NCI-H187 (cell line): ENCODE measurements around the gene EHMT1.
"Not testable (repeated sequence)": the region's sequence is repeated elsewhere in the genome, so short reads cannot be mapped to it uniquely, and the experiment has no call there.

Experiments
- DNase-seq, 2 experiments: peaks; one replicate each; lab custom pipeline; 2025; lab: John Stamatoyannopoulos, UW

Gene EHMT1

GRCh38 chr9:137615387-137615871, 3.4 kb upstream of the EHMT1 start:
- DNase-seq = no peak

GRCh38 chr9:137619240-137620047, 639 bp downstream of the EHMT1 start:
- no peak for DNase-seq

GRCh38 chr9:137620048-137620405, 1.2 kb downstream of the EHMT1 start:
- no peak for DNase-seq

GRCh38 chr9:137620581-137620980, 1.8 kb downstream of the EHMT1 start:
- no peak for DNase-seq

- DNase-seq = no peak
Observed at GRCh38 chr9:137621131-137621757, 2.4 kb downstream of the EHMT1 start.

GRCh38 chr9:137622211-137622610, 3.4 kb downstream of the EHMT1 start:
- DNase-seq = not testable (repeated sequence)

GRCh38 chr9:137626464-137626863, 7.7 kb downstream of the EHMT1 start:
- DNase-seq = no peak

GRCh38 chr9:137627406-137627805, 8.6 kb downstream of the EHMT1 start:
- DNase-seq = not testable (repeated sequence)

GRCh38 chr9:137630126-137630525, 11.3 kb downstream of the EHMT1 start:
- no peak for DNase-seq

- no peak for DNase-seq
Observed at GRCh38 chr9:137630679-137631078, 11.9 kb downstream of the EHMT1 start.

- DNase-seq = no peak
Observed at GRCh38 chr9:137631345-137632229, 12.8 kb downstream of the EHMT1 start.

- no peak for DNase-seq
Observed at GRCh38 chr9:137632230-137633161, 13.7 kb downstream of the EHMT1 start.

- DNase-seq = no peak
Observed at GRCh38 chr9:137634016-137634415, 15.2 kb downstream of the EHMT1 start.

GRCh38 chr9:137638680-137639079, 19.9 kb downstream of the EHMT1 start:
- no peak for DNase-seq

GRCh38 chr9:137639303-137640051, 20.7 kb downstream of the EHMT1 start:
- no peak for DNase-seq

GRCh38 chr9:137640862-137641261, 22.1 kb downstream of the EHMT1 start:
- no peak for DNase-seq

- DNase-seq = no peak
Observed at GRCh38 chr9:137642118-137642601, 23.4 kb downstream of the EHMT1 start.

- no peak for DNase-seq
Observed at GRCh38 chr9:137642892-137643291, 24.1 kb downstream of the EHMT1 start.

- DNase-seq = no peak
Observed at GRCh38 chr9:137643921-137644320, 25.1 kb downstream of the EHMT1 start.

GRCh38 chr9:137645211-137645610, 26.4 kb downstream of the EHMT1 start:
- DNase-seq = no peak
